ENCODE results near the gene ACR. TPM values are rescaled to one million over a fixed set of nuclear protein-coding genes. Genes with fewer than 3 reads are reported as not detected.

Gene ACR
- total RNA-seq, result not detected

DNA sequence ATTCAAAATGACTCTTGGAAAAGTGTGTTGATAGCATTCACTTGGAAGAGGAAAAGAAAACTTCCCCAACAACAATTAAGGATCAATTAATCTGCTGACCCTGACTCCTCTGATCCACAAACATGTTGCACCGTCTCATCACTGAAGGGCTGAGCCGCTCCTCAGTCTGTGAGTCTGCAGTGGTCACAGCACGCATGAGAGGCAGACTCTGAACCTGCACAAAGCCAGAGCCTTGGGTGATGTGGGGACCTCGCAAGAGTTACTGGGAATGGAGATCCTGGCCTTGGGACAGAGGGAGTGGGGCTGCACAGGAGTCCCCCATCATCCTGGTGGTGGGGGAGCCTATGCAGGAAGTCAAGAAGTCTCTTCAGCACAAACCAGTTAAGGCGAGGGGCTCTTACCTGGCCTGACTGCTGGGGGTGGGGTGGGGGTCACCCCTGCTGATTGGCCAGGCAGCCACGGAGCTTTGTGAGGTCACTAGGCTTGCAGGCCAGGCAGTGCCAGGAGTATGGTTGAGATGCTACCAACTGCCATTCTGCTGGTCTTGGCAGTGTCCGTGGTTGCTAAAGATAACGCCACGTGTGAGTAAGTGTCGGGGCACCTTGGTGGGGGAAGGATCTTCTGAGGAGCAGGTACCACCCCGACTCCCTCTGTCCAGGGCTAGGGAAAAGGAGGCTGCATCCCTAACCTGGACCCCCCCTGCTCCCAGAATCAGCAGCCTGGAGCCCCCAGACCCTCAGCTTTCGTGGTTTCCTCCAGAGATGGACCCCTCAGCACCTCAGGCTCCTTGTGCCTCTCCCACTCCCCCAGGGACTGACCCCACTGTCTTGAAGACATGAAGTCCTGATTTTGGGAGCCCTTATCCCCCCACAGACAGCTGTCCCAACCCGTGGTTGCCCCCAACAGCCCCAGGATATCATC lies at the start of gene ACR:
Gene ACR, plus strand, starts transcription at position 477 of the 921 bp plus-strand sequence. Its CDS starts 32 bp downstream, at position 509.
- ATAC-seq (no peak), DNase-seq (no peak)
- Mint-ChIP-seq H3K27me3 (no peaks in the 10 kb centered on the region), H3K4me1 (ENCODE audit: low read depth) (no peaks in the 10 kb centered on the region), H3K27ac (no peak within 1 kb of the TSS), H3K9me3 (no peaks in the 10 kb centered on the region), H3K4me3 (no peak within 1 kb of the TSS), H3K36me3 (ENCODE audit: low read depth) (no peaks in the 10 kb centered on the region)
- CTCF ChIA-PET, result no interaction called here
- TF ChIP-seq, protein P1, sequence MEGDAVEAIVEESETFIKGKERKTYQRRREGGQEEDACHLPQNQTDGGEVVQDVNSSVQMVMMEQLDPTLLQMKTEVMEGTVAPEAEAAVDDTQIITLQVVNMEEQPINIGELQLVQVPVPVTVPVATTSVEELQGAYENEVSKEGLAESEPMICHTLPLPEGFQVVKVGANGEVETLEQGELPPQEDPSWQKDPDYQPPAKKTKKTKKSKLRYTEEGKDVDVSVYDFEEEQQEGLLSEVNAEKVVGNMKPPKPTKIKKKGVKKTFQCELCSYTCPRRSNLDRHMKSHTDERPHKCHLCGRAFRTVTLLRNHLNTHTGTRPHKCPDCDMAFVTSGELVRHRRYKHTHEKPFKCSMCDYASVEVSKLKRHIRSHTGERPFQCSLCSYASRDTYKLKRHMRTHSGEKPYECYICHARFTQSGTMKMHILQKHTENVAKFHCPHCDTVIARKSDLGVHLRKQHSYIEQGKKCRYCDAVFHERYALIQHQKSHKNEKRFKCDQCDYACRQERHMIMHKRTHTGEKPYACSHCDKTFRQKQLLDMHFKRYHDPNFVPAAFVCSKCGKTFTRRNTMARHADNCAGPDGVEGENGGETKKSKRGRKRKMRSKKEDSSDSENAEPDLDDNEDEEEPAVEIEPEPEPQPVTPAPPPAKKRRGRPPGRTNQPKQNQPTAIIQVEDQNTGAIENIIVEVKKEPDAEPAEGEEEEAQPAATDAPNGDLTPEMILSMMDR (IDR thresholded peaks at IDR 0.05), result no peak
- intact Hi-C loops (cut with micrococcal nuclease), result no loop called here
- POLR2A ChIA-PET, result no interaction called here

- ChIA-PET CTCF (no interaction called here), POLR2A (no interaction called here)
- Mint-ChIP-seq H3K27ac (no peak overlapping the region), H3K9me3 (no peaks in the 10 kb centered on the region), H3K36me3 (ENCODE audit: low read depth) (no peaks in the 10 kb centered on the region), H3K4me1 (ENCODE audit: low read depth) (no peaks in the 10 kb centered on the region), H3K27me3 (peaks cover 4% of the 10 kb centered on the region), H3K4me3 (no peak overlapping the region)
- TF ChIP-seq, protein P1 (IDR thresholded peaks at IDR 0.05), result no peak
- ATAC-seq (no peak), DNase-seq (no peak)
- intact Hi-C loops (cut with micrococcal nuclease), result no loop called here
These were observed 49.6 kb upstream of the ACR start for GRCh38 chr22:50688448-50688847.

DNA sequence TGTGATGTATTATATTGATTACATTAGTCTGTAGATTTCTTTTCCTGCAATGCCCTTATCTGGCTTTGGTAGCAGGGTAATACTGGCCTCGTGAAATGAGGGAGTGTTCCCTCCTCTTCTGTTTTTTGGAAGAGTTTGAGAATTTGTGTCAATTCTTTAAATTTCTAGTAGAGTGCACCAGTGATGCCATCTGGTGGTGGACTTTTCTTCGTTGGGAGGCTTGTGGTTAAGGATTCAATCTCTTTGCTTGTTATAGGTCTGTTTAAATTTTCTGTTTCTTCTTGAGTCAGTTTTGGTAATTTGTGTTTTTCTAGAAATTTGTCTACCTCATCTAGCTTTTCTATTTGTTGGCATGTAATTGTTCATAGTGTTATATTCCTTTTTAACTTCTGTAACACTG lies 46.5 kb upstream of the ACR start:
- Mint-ChIP-seq H3K27me3 (peaks cover 4% of the 10 kb centered on the region), H3K27ac (no peak overlapping the region), H3K4me3 (no peak overlapping the region), H3K9me3 (no peaks in the 10 kb centered on the region), H3K4me1 (ENCODE audit: low read depth) (no peaks in the 10 kb centered on the region), H3K36me3 (ENCODE audit: low read depth) (no peaks in the 10 kb centered on the region)
- ATAC-seq (peak; percentile 49), DNase-seq (peak; percentile 73)
- ChIA-PET CTCF (interaction anchor here (0.7 to 1.8 kb wide), 5 partner anchors 10 to 116 kb away, joined by 3 to 4 read pairs (median 4); no protein-coding TSS in a partner anchor), POLR2A (no interaction called here)
- TF ChIP-seq, protein P1 (IDR thresholded peaks at IDR 0.05), result peak; percentile 69
- intact Hi-C loops (cut with micrococcal nuclease), result no loop called here

GRCh38 chr22:50693462-50693861 lies 44.5 kb upstream of the ACR start:
- H3K36me3 Mint-ChIP-seq (ENCODE audit: low read depth), result no peaks in the 10 kb centered on the region
- POLR2A ChIA-PET, result interaction anchor here (1.2 kb wide), 1 partner anchor 9 kb away, joined by 3 read pairs; no protein-coding TSS in a partner anchor
- DNase-seq, result no peak
- no peak overlapping the region for H3K27ac Mint-ChIP-seq
- CTCF ChIA-PET, result interaction anchor here (1.1 kb wide), 1 partner anchor 72 kb away, joined by 3 read pairs; no protein-coding TSS in a partner anchor
- TF ChIP-seq, protein P1 (IDR thresholded peaks at IDR 0.05), result no peak
- no peak for ATAC-seq
- intact Hi-C loops (cut with micrococcal nuclease), result no loop called here
- H3K27me3 Mint-ChIP-seq, result peaks cover 1% of the 10 kb centered on the region
- H3K4me3 Mint-ChIP-seq, result no peak overlapping the region
- no peaks in the 10 kb centered on the region for H3K4me1 Mint-ChIP-seq (ENCODE audit: low read depth)
- H3K9me3 Mint-ChIP-seq, result no peaks in the 10 kb centered on the region

DNA sequence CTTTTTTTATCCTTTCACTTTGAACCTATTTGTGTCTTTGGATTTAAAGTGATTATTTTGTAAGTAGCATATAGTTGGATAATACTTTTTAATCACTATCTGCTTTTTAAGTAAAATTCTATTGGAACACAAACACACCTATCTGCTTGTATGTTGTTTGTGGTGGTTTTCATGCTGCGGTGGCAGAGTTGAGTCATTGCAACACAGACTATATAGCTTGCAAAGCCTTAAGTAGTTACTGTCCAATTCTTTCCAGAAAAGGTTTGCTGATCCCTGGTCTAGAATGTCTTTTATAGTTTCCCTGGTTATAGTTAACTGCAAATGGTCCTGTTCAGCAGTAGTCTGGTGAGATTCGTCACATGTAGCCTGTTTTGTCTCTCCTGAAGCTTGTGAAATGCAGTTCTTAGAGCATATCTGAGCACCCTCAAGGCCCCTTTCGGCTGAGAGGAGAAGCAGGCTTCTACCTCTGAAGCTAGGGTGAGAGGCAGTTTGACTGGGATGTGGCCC lies 43.9 kb upstream of the ACR start:
- Mint-ChIP-seq H3K27ac (no peak overlapping the region), H3K36me3 (ENCODE audit: low read depth) (no peaks in the 10 kb centered on the region), H3K27me3 (peaks cover 1% of the 10 kb centered on the region), H3K4me1 (ENCODE audit: low read depth) (no peaks in the 10 kb centered on the region), H3K9me3 (no peaks in the 10 kb centered on the region), H3K4me3 (no peak overlapping the region)
- DNase-seq (peak; percentile 20), ATAC-seq (no peak)
- TF ChIP-seq, protein P1 (IDR thresholded peaks at IDR 0.05), result no peak
- POLR2A ChIA-PET, result interaction anchor here (1.2 kb wide), 1 partner anchor 9 kb away, joined by 3 read pairs; no protein-coding TSS in a partner anchor
- CTCF ChIA-PET, result interaction anchor here (1.1 kb wide), 1 partner anchor 73 kb away, joined by 3 read pairs; no protein-coding TSS in a partner anchor
- intact Hi-C loops (cut with micrococcal nuclease), result no loop called here

Measured in activated CD8-positive, alpha-beta T cell treated with anti-CD3 and anti-CD28 coated beads for 36 hours (primary cell).